Measurements from ENCODE around the gene MYO3B.

- no peak for TF ChIP-seq EZH2 (IDR thresholded peaks at IDR 0.05; ENCODE audit: insufficient read depth, poor library complexity, severe bottlenecking)
- no peak for TF ChIP-seq EZH2phosphoT487 (IDR thresholded peaks at IDR 0.05; ENCODE audit: insufficient read depth, low read depth)
Observed at GRCh38 chr2:170362871-170363631, 185.1 kb downstream of the MYO3B start.

Measured in GM23248 (cell line).